Left cardiac atrium (tissue), 4 donors: ENCODE data around the gene PKD2. TPM values are rescaled to one million over a fixed set of nuclear protein-coding genes. Genes with fewer than 3 reads are reported as not detected.

ENCODE experiments used
- ATAC-seq, 2 donors: fragments of 200-7000 bp; cut with Tn5 transposase; one replicate each; pipeline ENCODE4 v1.9.1; 2020; ENCODE audit warnings: mild to moderate bottlenecking in 2 of 2, moderate library complexity in 2 of 2
- DNase-seq: peaks from one replicate; pipeline ENCODE4 v3.0.0-alpha.2; 2020
- intact Hi-C, 2 donors: fragments of 100-400 bp; cut with DNase I; formaldehyde crosslinking; loops; one replicate each; pipeline versions ENCODE4 v1.14.1 to v1.15.1; 2022 to 2023
- long read RNA-seq: library from polyadenylated mRNA; unstranded; transcript quantifications from one replicate; pipeline ENCODE4 v2.0.0, GENCODE V29; 2021
- total RNA-seq, 2 donors: library from RNA; stranded (reverse); fragmentation: NEBNext Ultra II Directional; extraction: Animal tissue kit (Norgen Biotek cat#: 25700); gene quantifications; one replicate each; pipeline ENCODE4 v1.2.1, GENCODE V29; 2021
- donor health status: DM: no; HTN: yes; CAD: no.
- donor health status: DM: no; HTN: yes; CAD: no; lungs with severe emphysema.
- donor health status: DM: yes; HTN: yes; CAD: no.
- donor health status: Dilated cardiomyopathy.

The PKD2 gene
- total RNA-seq = 10 to 100 TPM; 16.1 to 21.5 TPM
- long read RNA-seq, partial matches to known transcripts = 1 of 2 reads
- long read RNA-seq, other reads (novel, unspliced or antisense) = 1 of 2 reads

DNA sequence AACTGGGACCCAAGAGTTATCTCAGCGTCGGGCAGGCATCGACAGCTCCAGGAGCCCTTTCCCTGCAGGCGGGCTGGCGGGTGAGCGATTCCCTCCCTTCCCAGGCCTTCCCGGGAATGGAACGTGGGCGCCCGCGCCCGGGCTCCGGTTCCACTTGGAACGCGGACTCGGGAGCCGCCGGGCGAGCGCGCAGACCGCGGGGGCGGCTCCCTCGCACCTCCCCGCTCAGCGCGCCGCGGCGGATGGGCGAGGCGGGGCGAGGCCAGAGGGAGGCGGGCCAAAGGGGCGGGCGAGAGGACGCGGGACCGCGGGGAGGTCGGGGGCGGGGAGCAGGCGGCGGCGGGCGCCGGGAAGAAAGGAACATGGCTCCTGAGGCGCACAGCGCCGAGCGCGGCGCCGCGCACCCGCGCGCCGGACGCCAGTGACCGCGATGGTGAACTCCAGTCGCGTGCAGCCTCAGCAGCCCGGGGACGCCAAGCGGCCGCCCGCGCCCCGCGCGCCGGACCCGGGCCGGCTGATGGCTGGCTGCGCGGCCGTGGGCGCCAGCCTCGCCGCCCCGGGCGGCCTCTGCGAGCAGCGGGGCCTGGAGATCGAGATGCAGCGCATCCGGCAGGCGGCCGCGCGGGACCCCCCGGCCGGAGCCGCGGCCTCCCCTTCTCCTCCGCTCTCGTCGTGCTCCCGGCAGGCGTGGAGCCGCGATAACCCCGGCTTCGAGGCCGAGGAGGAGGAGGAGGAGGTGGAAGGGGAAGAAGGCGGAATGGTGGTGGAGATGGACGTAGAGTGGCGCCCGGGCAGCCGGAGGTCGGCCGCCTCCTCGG lies at the start of gene PKD2:
PKD2 (plus strand) TSS at position 332 of the 818 bp plus-strand sequence; CDS start at position 431, 99 bp downstream.
- intact Hi-C loops = no loop called here
- peak; percentile 95 to 97 for ATAC-seq

GRCh38 chr4:87961993-87962392 lies 45.4 kb upstream of the PKD2 start:
- DNase-seq (no peak), ATAC-seq (no peak)
- intact Hi-C loops = no loop called here

More for the DNA sequence above, at the start of gene PKD2:
- peak; percentile 91 for DNase-seq

DNA sequence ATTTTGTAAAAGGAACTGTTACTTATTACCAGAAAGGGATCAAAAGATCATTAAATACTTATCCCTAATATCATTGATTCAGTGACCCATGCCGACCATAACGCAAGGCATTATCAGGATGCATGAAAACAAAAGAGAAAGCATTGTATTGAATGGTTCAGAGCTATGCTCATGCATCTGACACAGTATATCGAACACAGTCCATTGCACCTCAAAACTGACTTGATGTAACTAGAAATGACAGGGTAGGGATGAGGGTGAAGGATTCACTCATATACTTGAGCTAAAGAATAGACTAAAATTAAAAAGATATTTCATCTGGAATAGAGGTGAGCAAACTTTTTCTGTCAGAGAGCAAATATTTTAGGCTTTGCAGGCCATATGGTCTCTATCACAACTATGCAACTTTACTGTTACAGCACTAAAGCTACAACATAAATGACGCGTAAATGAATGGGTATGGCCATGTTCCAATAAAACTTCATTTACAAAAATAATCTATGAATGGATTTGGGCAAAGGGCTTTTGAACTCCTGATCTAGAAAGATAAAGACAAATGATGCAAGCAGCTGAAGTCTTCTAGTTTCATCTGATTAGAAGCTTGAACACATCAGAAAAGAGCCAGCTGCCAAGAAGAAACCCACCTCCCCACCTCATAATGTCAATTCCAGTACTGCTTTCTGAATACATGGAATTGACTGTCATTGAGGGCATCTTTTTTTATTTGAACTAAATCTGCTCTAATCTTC lies 44.9 kb upstream of the PKD2 start:
- intact Hi-C loops = no loop called here
- no peak for ATAC-seq
- no peak for DNase-seq

GRCh38 chr4:87965501-87965975 lies 41.9 kb upstream of the PKD2 start:
- intact Hi-C loops = no loop called here
- DNase-seq (no peak), ATAC-seq (no peak)

GRCh38 chr4:87966095-87966496 lies 41.3 kb upstream of the PKD2 start:
- no peak for ATAC-seq
- intact Hi-C loops = no loop called here
- DNase-seq = no peak

GRCh38 chr4:87967193-87967592 lies 40.2 kb upstream of the PKD2 start:
- ATAC-seq = no peak
- no peak for DNase-seq
- intact Hi-C loops = no loop called here

- ATAC-seq (no peak), DNase-seq (no peak)
- intact Hi-C loops = loop anchor here (5.0 to 10.0 kb wide), 3 partner anchors 55 to 242 kb away; no protein-coding TSS in a partner anchor
These were observed 37.3 kb upstream of the PKD2 start for GRCh38 chr4:87970121-87970520.

GRCh38 chr4:87971866-87972265 lies 35.6 kb upstream of the PKD2 start:
- no peak for ATAC-seq
- no peak for DNase-seq
- intact Hi-C loops = loop anchor here (5.0 to 10.0 kb wide), 3 partner anchors 57 to 240 kb away; no protein-coding TSS in a partner anchor

GRCh38 chr4:87973283-87974169 lies 33.9 kb upstream of the PKD2 start:
- peak in 1 of 2 donors; percentile 75 for ATAC-seq
- intact Hi-C loops = loop anchor here (2.0 to 10.0 kb wide), 4 partner anchors 59 to 239 kb away; no protein-coding TSS in a partner anchor
- DNase-seq = peak; percentile 44

DNA sequence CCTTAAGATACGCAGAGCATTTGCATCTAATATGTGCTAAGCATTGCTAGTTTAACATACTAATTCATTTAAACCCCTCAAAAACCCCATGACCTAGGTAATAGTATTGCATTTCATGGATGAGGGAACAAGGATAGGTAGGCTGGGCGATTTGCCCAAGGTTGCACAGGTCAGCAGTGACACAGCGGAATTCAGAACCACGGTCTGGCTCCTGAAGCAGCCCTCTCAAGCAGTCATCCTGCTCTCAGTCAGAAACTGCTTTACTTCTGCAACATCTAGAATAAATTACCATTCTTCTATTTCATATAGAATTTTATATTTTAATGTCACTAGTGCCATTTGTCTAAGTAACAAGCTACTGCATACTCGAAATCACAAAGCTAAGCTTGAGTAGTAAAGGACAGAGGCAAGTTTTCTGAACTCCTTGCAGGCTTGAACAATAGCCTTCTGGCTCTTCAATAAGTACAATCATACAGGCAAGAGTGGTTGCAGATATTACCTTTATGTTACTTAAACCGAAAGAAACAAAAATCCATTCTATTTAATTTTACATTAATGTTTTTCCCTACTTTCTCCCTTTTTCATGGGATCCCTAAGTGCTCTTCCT lies 32.5 kb upstream of the PKD2 start:
- no peak for ATAC-seq

GRCh38 chr4:87975466-87975865 lies 32.0 kb upstream of the PKD2 start, which contains the start of gene SPP1:
Gene SPP1 (plus strand): TSS chr4:87975714. CDS start chr4:87976896, 1,182 bp downstream.
- intact Hi-C loops = loop anchor here in 1 of 2 donors (2.0 to 10.0 kb wide), 3 partner anchors 61 to 293 kb away; no protein-coding TSS in a partner anchor
- ATAC-seq (peak in 1 of 2 donors; percentile 38), DNase-seq (no peak)

More for the DNA sequence above, 32.5 kb upstream of the PKD2 start:
- no peak for DNase-seq
- intact Hi-C loops = loop anchor here (2.0 to 10.0 kb wide), 5 partner anchors 60 to 293 kb away; no protein-coding TSS in a partner anchor

DNA sequence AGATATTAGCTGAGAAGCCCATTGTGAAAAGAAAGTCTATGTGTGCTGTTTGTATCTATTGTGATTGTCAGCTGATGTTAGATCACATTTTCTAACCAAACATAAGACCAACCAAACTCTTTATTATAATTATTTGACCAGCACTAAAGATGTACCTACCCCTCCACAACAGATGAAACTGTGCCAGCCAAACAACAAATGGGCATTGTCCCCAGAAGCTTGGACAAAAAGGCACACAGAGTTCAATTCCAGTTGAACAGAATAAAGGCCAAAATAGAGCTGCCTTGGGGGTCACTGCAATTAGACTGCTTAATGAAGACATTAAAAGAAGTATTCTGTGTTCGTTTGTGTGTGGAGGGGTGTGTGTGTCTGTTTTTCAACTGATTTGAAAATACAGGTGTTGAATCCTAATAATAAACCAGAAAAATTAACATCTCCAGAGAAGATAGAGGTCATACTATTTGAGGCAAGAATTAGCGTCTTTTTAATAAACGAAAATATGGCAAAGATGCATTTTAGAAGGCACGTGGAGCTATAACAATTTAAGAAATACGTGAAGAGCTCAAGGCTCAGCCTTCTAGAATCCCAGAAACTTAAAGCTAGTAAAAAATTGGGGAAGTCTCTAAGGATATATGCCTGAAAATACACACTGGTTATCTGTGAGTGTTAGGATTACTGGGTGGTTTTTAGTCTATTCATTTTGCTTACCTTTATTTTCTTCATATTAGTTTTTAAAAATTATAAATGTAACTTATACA lies 29.7 kb upstream of the PKD2 start:
- intact Hi-C loops = loop anchor here in 1 of 2 donors (5.0 to 10.0 kb wide), 2 partner anchors 63 to 295 kb away; no protein-coding TSS in a partner anchor
- no peak for ATAC-seq
- DNase-seq = no peak

DNA sequence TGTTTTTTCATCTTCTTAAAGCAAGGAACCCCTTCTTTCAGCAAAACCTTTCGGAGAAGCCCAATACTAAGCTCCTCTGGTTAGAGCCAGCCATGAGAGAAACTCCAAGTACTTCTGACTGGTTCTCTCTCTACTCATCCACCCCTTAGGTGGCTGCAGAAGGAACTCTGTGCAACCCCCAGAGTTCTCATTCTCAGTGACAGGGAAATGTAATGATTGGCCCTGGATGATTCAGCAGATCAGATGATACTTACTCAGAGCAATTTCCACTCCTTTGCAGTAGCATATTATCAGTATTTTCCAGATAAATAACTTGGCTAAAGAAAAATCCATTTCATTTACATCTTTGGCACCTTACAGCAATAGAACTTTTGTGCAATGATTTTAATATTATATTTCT lies 28.8 kb upstream of the PKD2 start:
- intact Hi-C loops = loop anchor here in 1 of 2 donors (5.0 to 10.0 kb wide), 2 partner anchors 64 to 296 kb away; no protein-coding TSS in a partner anchor
- DNase-seq = no peak
- no peak for ATAC-seq

GRCh38 chr4:87979810-87980209 lies 27.6 kb upstream of the PKD2 start:
- no peak for ATAC-seq
- intact Hi-C loops = loop anchor here in 1 of 2 donors (5.0 to 10.0 kb wide), 2 partner anchors 65 to 298 kb away; no protein-coding TSS in a partner anchor
- no peak for DNase-seq

DNA sequence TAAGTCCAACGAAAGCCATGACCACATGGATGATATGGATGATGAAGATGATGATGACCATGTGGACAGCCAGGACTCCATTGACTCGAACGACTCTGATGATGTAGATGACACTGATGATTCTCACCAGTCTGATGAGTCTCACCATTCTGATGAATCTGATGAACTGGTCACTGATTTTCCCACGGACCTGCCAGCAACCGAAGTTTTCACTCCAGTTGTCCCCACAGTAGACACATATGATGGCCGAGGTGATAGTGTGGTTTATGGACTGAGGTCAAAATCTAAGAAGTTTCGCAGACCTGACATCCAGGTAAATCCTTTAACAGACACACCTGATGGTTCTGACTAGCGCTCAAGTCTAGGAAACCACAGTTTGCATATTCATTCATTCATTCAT lies 25.9 kb upstream of the PKD2 start:
- ATAC-seq (no peak), DNase-seq (no peak)
- intact Hi-C loops = no loop called here

DNA sequence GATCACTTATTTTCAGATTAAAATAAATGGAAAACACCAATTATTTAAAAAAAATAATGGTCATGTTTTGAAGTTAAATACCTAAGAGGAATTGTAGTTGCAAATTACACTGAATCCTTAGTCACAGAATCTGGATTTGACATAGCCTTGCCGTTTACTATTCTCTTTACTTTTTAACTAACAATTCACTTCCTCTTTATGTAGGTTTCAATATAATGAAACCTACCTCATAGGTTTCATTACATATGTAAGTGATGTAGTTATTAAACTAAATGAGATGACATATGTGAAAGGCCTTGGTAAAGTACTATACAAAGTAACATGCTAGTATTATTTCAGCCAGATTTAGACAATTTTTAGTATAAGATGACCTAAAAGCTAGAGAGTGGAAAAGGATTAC lies 25.4 kb upstream of the PKD2 start:
- ATAC-seq (no peak), DNase-seq (no peak)
- intact Hi-C loops = no loop called here

- ATAC-seq (no peak), DNase-seq (no peak)
- intact Hi-C loops = no loop called here
These were observed 24.9 kb upstream of the PKD2 start for GRCh38 chr4:87982446-87983010.
